ENCODE data around the gene ATAD3A. TPM values are rescaled to one million over a fixed set of nuclear protein-coding genes. Genes with fewer than 3 reads are reported as not detected.

ATAD3A gene
- total RNA-seq, 1 experiment from 2014 or later, result 55.8 TPM

DNA sequence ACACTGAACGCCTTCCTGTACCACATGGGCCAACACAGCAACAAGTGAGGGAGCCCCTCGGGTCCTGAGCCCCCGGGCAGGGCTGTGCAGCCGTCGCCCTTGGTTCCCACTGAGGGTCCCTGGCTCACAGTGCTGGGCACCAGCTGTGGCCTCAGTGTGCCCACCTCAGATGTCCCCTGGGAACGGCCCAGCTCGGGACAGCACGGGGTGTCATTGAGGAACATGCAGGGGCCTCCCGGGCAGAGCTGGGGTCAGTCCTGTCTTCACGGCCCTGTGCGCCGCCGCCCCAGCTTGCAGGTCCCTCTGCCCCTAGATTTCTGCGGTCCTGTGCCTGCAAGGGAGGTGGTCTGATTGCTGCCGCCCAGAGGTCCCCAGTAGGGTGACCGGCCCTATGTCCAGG, 22.7 kb upstream of the ATAD3A start:
- no peak overlapping the region for H2AFZ ChIP-seq (ENCODE audit: low read length)
- no peak overlapping the region for H4K91ac ChIP-seq (ENCODE audit: insufficient read length, low read depth, low read length)
- no peak overlapping the region for H3K4me2 ChIP-seq (ENCODE audit: insufficient read depth, insufficient read length, low read length)
- Mint-ChIP-seq H3K4me3 (no peak overlapping the region), H3K27ac (no peak overlapping the region; a peak in 1 of 7 replicates), H3K27me3 (ENCODE audit: low read depth) (no peaks in the 10 kb centered on the region), H3K36me3 (ENCODE audit: insufficient read depth in 1 of 3, low read depth in 3 of 3) (peaks cover 46 to 71% (median 62%) of the 10 kb centered on the region in 3 experiments), H3K4me1 (no peaks in the 10 kb centered on the region), H3K9me3 (peaks cover 2 to 6% of the 10 kb centered on the region in 2 experiments; a peak in 3 of 5 replicates)
- no peak overlapping the region for H2BK5ac ChIP-seq (ENCODE audit: insufficient read length, low read length)
- no peaks in the 10 kb centered on the region for H3K23me2 ChIP-seq (ENCODE audit: insufficient read length, low read depth, low read length, poor library complexity, severe bottlenecking)
- no peak for DNase-seq
- no peak overlapping the region for H2BK120ac ChIP-seq (ENCODE audit: low read depth, low read length, poor library complexity, severe bottlenecking)
- no peak overlapping the region for H3K14ac ChIP-seq (ENCODE audit: insufficient read depth, low read length)
- H2BK12ac ChIP-seq (ENCODE audit: insufficient read length, low read depth, low read length), result no peak overlapping the region
- no peak overlapping the region for H4K8ac ChIP-seq (replicated peaks; ENCODE audit: insufficient read length, low read depth, low read length)
- no peak overlapping the region for H2BK20ac ChIP-seq (ENCODE audit: low read depth, low read length, poor library complexity, severe bottlenecking)
- H3K9ac ChIP-seq (ENCODE audit: extremely low read depth, insufficient read length, low read length), result no peak overlapping the region
- no peaks in the 10 kb centered on the region for H4K20me1 ChIP-seq (ENCODE audit: control insufficient read depth, insufficient read depth, insufficient read length)
- no peaks in the 10 kb centered on the region for H3K27me3 ChIP-seq (ENCODE audit: insufficient read depth, low read length)
- no peaks in the 10 kb centered on the region for H3K79me1 ChIP-seq (ENCODE audit: insufficient read depth, low read depth, low read length, poor library complexity, severe bottlenecking)
- no CpG with 5 or more reads among the region's 16 CpGs for WGBS (ENCODE audit: extremely low coverage, insufficient read length, low lambda C conversion rate)
- no peaks in the 10 kb centered on the region for H3K4me1 ChIP-seq (ENCODE audit: insufficient read depth, low read length)
- TF ChIP-seq, protein P1, sequence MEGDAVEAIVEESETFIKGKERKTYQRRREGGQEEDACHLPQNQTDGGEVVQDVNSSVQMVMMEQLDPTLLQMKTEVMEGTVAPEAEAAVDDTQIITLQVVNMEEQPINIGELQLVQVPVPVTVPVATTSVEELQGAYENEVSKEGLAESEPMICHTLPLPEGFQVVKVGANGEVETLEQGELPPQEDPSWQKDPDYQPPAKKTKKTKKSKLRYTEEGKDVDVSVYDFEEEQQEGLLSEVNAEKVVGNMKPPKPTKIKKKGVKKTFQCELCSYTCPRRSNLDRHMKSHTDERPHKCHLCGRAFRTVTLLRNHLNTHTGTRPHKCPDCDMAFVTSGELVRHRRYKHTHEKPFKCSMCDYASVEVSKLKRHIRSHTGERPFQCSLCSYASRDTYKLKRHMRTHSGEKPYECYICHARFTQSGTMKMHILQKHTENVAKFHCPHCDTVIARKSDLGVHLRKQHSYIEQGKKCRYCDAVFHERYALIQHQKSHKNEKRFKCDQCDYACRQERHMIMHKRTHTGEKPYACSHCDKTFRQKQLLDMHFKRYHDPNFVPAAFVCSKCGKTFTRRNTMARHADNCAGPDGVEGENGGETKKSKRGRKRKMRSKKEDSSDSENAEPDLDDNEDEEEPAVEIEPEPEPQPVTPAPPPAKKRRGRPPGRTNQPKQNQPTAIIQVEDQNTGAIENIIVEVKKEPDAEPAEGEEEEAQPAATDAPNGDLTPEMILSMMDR (conservative IDR thresholded peaks at IDR 0.05), result no peak
- H2AK5ac ChIP-seq (ENCODE audit: insufficient read length, low read length), result no peak overlapping the region
- no peaks in the 10 kb centered on the region for H3K9me3 ChIP-seq (ENCODE audit: control insufficient read depth, low read depth, low read length)
- no peaks in the 10 kb centered on the region for H3K79me2 ChIP-seq (ENCODE audit: insufficient read depth, low read length)
- H3K56ac ChIP-seq (ENCODE audit: insufficient read length, low read depth, low read length), result no peak overlapping the region
- H3K18ac ChIP-seq (ENCODE audit: insufficient read length, low read depth, low read length), result no peak overlapping the region
- no peak overlapping the region for H3K4ac ChIP-seq (ENCODE audit: low read depth, low read length)
- H3K27ac ChIP-seq (ENCODE audit: insufficient read length, low read depth, low read length), result no peak overlapping the region
- no peak overlapping the region for H3T11ph ChIP-seq (ENCODE audit: low read length)
- no peak overlapping the region for H3K23ac ChIP-seq (ENCODE audit: insufficient read length, low read depth, low read length)
- H2BK15ac ChIP-seq (ENCODE audit: low read depth, low read length), result no peak overlapping the region
- H4K5ac ChIP-seq (ENCODE audit: insufficient read length, low read depth, low read length), result no peak overlapping the region
